Heart left ventricle (tissue), 16 donors: ENCODE results near the gene TRIM8. TPM values are rescaled to one million over a fixed set of nuclear protein-coding genes. Genes with fewer than 3 reads are reported as not detected.

Experiments used
- ATAC-seq, 4 donors: fragments of 200-7000 bp; cut with Tn5 transposase; one replicate each; pipeline ENCODE4 v1.9.1; 2020 to 2022; ENCODE audit warnings: moderate library complexity in 4 of 4, mild to moderate bottlenecking in 3 of 4, moderate number of reproducible peaks in 1 of 4
- DNase-seq, 5 donors: peaks; one replicate each; pipeline ENCODE4 v3.0.0-alpha.2; 2020
- H3K27ac ChIP-seq, 12 donors: fragments of 200-600 bp; sonication (generic) in 4 of 12; one replicate each; pipeline versions ENCODE4 v1.5.0 to v1.8.0; 2016 to 2022; ENCODE audit warnings: mild to moderate bottlenecking in 2 of 12
- H3K27me3 ChIP-seq, 9 donors: fragments of 200-600 bp; sonication (generic) in 2 of 9; one replicate each; pipeline versions ENCODE4 v1.5.1 to v1.8.0; 2016 to 2022; ENCODE audit warnings: mild to moderate bottlenecking in 3 of 9
- H3K36me3 ChIP-seq, 9 donors: fragments of 200-600 bp; sonication (generic) in 2 of 9; one replicate each; pipeline versions ENCODE4 v1.5.0 to v1.8.0; 2018 to 2022; ENCODE audit warnings: mild to moderate bottlenecking in 2 of 9
- H3K4me1 ChIP-seq, 12 donors: fragments of 200-600 bp; sonication (generic) in 4 of 12; one replicate each; pipeline versions ENCODE4 v1.5.0 to v1.8.0; 2016 to 2022; ENCODE audit warnings: mild to moderate bottlenecking in 3 of 12
- H3K4me3 ChIP-seq, 12 donors: fragments of 200-600 bp; sonication (generic) in 4 of 12; one replicate each; pipeline versions ENCODE4 v1.5.0 to v1.8.0; 2017 to 2022; ENCODE audit warnings: mild to moderate bottlenecking in 9 of 12, moderate library complexity in 4 of 12
- H3K9me3 ChIP-seq, 12 donors: fragments of 200-600 bp; sonication (generic) in 4 of 12; one replicate each; pipeline versions ENCODE4 v1.5.0 to v1.8.0; 2016 to 2022; ENCODE audit warnings: mild to moderate bottlenecking in 1 of 12
- POLR2A ChIP-seq, 2 donors: fragments of 450-650 bp; IDR thresholded peaks; one replicate each; pipeline ENCODE4 v1.6.1; 2017; ENCODE audit warnings: antibody characterized with exemption in 2 of 2, mild to moderate bottlenecking in 2 of 2, moderate library complexity in 2 of 2
- WGBS, 4 donors: extraction: QIAGEN DNeasy Blood & Tissue Kit in 2 of 4; methylation state at CpG; one replicate each; pipeline versions ENCODE4 v1.1.5 to v1.1.7; 2013 to 2018; 5-methylcytosine and 5-hydroxymethylcytosine counted together
- intact Hi-C, 10 donors: fragments of 100-400 bp; cut with DNase I; formaldehyde crosslinking; loops; one replicate each; pipeline versions ENCODE4 v1.11.1 to v1.14.2; 2022
- polyA plus RNA-seq, 2 donors: library from polyadenylated mRNA; stranded (reverse); fragments of 200-250 nt; gene quantifications; one replicate each; pipeline ENCODE4 v1.2.3, GENCODE V29; 2013
- total RNA-seq, 9 donors: library from RNA; depleted of rRNA in 2 of 9; stranded (reverse); fragments of >200 nt in 2 of 9; fragmentation: NEBNext Ultra II Directional in 3 of 9; extraction: Animal tissue kit (Norgen Biotek cat#: 25700) in 3 of 9; gene quantifications; one replicate each; pipeline versions ENCODE4 v1.1.0 to v1.2.4, GENCODE V29; 2016 to 2023
- TF ChIP-seq, protein P1 (sequence below), 12 donors: fragments of 200-600 bp; sonication (generic) in 4 of 12; IDR thresholded peaks; one replicate each; pipeline versions ENCODE4 v1.5.0 to v1.8.0; 2018 to 2022; ENCODE audit warnings: antibody characterized with exemption in 12 of 12, mild to moderate bottlenecking in 5 of 12
- donor health status: ischemic (EF 13 %, LVEDD 7.1; RV severe dilation, severe dysfunction).
- donor health status: healthy with polysubstance abuse.
- donor health status: DM: no; HTN: yes; CAD: no.
- donor health status: DM: no; HTN: no; CAD: no.
- donor health status: ischemic (EF 25% LVEDD 6.9; RV normal size, moderate dysfunction).
- donor health status: ischemic (EF 25% LVEDD 5.7; RV mildly dilated, moderate dysfunction).
- donor health status: healthy.
- donor health status: DM: yes; HTN: yes; CAD: no.
- donor health status: ischemic (EF 35%, LVEDD 5.7; RV mildly dilated, moderate dysfunction).
- donor health status: nonischemic (EF 11% LVEDD 7.7; RV severe dilation, severe dysfunction).
- donor health status: DM: yes; HTN: yes; CAD: no.
- donor health status: PGD.
- donor health status: ischemic (EF 29% LVEDD 5.4; RV normal size, mild dysfunction).
- donor health status: nonischemic (EF 23%, LVEDD 6.1; RV moderate dilation, normal function).

The TRIM8 gene
- total and polyA plus RNA-seq, 11 donors = 38.9 to 225 (median 102) TPM

DNA sequence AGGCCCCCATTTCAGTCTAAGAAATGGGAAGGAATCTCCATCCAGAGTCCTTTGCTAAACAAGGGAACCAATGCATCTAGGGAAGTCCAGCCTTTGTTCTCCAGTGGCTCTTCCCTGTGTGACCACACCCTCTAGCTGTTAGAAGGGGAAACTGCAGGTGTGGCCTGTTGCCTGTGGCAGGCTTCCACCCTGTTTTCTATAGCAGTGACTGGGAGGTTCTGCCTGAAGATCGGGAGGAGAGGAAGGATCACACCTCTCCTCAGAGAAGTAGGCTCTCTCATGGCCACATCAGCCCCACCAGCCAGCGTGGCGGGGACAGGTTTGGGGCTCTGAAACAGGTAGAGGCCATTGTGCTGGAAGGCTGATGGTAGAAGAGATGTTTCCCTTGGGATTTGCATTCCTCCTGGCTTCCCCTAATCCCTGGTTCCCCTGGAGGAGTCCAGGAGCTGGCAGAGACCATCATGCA is 47.7 kb upstream of the TRIM8 start:
- Histone ChIP-seq H3K4me1 (peaks cover 16 to 64% (median 54%) of the 10 kb centered on the region in 12 donors), H3K4me3 (peak overlapping the region in 1 of 12 donors; percentile 21), H3K36me3 (peaks cover 0 to 74% (median 15%) of the 10 kb centered on the region in 9 donors), H3K9me3 (no peaks in the 10 kb centered on the region), H3K27me3 (no peaks in the 10 kb centered on the region), H3K27ac (peak overlapping the region; percentile 38 to 90 (median 76))
- intact Hi-C loops = loop anchor here in 4 of 10 donors (2.0 to 5.0 kb wide), 3 partner anchors 46 to 94 kb away; partner anchors contain the start of genes TRIM8 (in 4 of the 4), ACTR1A (in 1 of the 4) and SUFU (in 1 of the 4)
- peak in 2 of 5 donors; percentile 48 to 54 for DNase-seq
- WGBS, 4 donors = 13 to 58% (median 30%) methylated on average over 1 to 3 of the region's 3 CpGs
- ATAC-seq = peak; percentile 48 to 72 (median 60)
- TF ChIP-seq, protein P1, sequence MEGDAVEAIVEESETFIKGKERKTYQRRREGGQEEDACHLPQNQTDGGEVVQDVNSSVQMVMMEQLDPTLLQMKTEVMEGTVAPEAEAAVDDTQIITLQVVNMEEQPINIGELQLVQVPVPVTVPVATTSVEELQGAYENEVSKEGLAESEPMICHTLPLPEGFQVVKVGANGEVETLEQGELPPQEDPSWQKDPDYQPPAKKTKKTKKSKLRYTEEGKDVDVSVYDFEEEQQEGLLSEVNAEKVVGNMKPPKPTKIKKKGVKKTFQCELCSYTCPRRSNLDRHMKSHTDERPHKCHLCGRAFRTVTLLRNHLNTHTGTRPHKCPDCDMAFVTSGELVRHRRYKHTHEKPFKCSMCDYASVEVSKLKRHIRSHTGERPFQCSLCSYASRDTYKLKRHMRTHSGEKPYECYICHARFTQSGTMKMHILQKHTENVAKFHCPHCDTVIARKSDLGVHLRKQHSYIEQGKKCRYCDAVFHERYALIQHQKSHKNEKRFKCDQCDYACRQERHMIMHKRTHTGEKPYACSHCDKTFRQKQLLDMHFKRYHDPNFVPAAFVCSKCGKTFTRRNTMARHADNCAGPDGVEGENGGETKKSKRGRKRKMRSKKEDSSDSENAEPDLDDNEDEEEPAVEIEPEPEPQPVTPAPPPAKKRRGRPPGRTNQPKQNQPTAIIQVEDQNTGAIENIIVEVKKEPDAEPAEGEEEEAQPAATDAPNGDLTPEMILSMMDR (IDR thresholded peaks at IDR 0.05) = peak; percentile 62 to 86 (median 78)
- no peak for TF ChIP-seq POLR2A (IDR thresholded peaks at IDR 0.05)

DNA sequence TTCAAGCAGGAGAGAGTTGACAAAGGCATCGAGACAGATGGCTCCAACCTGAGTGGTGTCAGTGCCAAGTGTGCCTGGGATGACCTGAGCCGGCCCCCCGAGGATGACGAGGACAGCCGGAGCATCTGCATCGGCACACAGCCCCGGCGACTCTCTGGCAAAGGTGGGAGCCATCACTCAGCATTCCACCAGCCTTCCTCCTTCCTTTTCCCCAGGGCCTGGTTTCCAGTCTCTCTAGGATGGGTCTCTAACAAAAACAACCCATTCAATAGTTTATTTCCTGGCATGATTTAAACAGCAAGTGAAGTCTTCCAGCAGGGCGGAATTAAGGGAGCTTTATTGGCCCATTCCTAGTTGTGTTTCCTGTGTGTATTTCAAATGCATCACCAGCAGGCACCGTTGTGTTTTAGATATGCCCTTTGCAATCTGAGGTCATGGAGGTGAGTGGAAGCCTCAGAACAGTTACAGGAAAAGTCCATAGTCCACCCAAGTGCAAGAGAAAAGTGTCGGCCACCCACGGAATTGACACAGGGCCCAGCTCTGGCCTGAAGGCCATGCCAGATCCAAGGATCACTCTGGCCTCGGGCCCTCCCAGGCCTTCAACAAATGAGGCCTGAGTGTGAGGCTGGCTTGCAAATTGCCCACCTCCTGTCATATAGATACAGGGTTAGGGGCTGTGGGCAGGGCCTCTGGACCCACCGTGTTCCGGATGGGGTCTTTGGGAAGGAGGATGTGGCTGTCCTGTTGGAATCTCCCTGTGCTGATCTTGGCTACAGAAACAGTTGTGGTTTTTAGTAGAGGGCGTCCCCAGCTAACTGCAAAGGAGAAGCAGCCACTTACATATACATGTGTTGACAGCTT is 46.9 kb upstream of the TRIM8 start:
- TF ChIP-seq, protein P1 (IDR thresholded peaks at IDR 0.05) = no peak
- TF ChIP-seq POLR2A (IDR thresholded peaks at IDR 0.05) = no peak
- peak overlapping the region in 1 of 12 donors; percentile 21 for H3K4me3 ChIP-seq
- DNase-seq = peak in 4 of 5 donors; percentile 53 to 66 (median 56)
- peaks cover 16 to 72% (median 59%) of the 10 kb centered on the region in 12 donors for H3K4me1 ChIP-seq
- 29 to 62% (median 49%) methylated on average over 16 of the region's 16 CpGs for WGBS, 4 donors
- H3K9me3 ChIP-seq = no peaks in the 10 kb centered on the region
- H3K27me3 ChIP-seq = no peaks in the 10 kb centered on the region
- peak; percentile 10 to 68 (median 64) for ATAC-seq
- intact Hi-C loops = loop anchor here in 4 of 10 donors (2.0 to 5.0 kb wide), 3 partner anchors 45 to 95 kb away; partner anchors contain the start of genes TRIM8 (in 4 of the 4), ACTR1A (in 1 of the 4) and SUFU (in 1 of the 4)
- H3K27ac ChIP-seq = peak overlapping the region; percentile 38 to 90 (median 76)
- H3K36me3 ChIP-seq = peaks cover 0 to 78% (median 18%) of the 10 kb centered on the region in 9 donors

DNA sequence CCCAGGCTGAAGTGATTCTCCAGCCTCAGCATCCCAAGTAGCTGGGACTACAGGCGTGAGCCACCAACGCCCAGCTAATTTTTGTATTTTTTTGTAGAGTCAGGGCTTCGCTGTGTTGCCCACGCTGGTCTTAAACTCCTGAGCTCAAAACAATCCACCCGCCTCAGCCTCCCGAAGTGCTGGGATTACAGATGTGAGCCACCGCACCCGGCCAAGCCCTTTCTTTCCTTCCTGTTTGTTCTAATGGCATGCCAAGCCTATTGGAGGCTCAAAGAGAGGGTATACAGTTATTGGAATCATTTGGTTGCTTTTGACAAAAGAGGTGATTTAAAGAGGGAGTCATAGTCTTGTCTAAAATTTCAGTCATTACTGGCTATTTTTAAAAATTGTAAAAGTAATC is 46.0 kb upstream of the TRIM8 start:
- Histone ChIP-seq H3K27ac (peak overlapping the region; percentile 36 to 90 (median 74)), H3K27me3 (no peaks in the 10 kb centered on the region), H3K36me3 (peaks cover 0 to 84% (median 22%) of the 10 kb centered on the region in 9 donors), H3K9me3 (no peaks in the 10 kb centered on the region), H3K4me1 (peaks cover 16 to 81% (median 65%) of the 10 kb centered on the region in 12 donors), H3K4me3 (no peak overlapping the region)
- intact Hi-C loops = loop anchor here in 3 of 10 donors (5.0 kb wide), 1 partner anchor 44 kb away; the partner anchor contains the start of gene TRIM8 (in 3 of the 3)
- no peak for DNase-seq
- no peak for ATAC-seq
- 55 to 70% (median 65%) methylated on average over 8 of the region's 8 CpGs for WGBS, 4 donors
- TF ChIP-seq, protein P1 (IDR thresholded peaks at IDR 0.05) = no peak
- TF ChIP-seq POLR2A (IDR thresholded peaks at IDR 0.05) = no peak
